ENCODE data around the gene PIGX.

The PIGX gene

GRCh38 chr3:196763179-196763578 is 51.0 kb downstream of the PIGX start:
- no peak for DNase-seq

GRCh38 chr3:196765454-196765853 is 53.3 kb downstream of the PIGX start:
- no peak for DNase-seq

GRCh38 chr3:196771067-196771466 is 58.9 kb downstream of the PIGX start:
- no peak for DNase-seq

DNA sequence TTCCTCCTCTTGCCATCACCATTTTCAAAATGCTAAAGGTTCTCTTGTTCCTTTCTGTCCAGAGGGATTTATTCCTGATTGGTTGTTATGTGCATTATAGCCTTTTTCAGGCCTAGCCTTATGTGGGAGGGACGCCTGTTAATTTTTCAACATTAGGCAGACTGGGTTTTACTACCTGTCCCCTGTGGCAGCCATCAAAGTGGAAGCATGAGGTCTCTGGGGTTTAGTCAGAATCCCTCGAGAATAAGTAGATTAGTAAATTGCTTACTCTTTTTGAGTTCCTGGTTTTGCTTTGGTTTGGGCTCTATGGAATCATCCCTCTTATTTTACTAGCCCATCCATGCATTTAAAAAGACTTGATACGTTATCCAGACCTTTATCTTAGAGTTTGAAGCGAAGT is 59.9 kb downstream of the PIGX start:
- no peak for DNase-seq

GRCh38 chr3:196772897-196773296 is 60.7 kb downstream of the PIGX start:
- DNase-seq = no peak

DNA sequence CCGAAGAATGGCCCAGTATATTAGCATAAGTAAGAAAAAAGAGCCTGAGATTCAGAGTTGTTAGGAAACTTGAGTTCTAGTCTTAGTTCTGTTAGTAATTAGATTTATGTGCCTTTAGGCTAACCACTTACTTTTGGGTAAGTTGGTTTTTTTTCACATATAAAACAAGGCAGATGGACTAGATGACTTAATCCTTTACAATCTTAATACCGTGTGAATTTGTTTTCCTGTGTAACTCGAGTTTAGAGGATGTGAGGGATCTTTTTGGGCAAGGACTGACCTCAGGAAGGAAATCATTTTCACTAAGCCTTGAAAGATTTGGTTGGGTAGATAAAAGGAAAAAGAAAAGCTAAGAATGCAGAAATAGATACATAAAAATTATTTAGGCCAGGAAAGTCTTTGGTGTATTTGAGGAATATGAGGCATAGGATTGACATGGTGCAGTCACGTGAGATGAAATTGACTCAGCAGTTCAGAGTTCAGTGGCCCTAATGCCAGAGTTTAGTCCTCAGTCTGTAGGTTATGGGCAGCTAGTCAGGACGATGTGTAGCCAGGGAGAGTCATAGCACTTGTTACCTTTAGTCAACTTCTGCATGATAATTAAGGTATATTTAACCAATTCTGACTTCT is 62.1 kb downstream of the PIGX start:
- no peak for DNase-seq

- no peak for DNase-seq
These were observed 62.8 kb downstream of the PIGX start for GRCh38 chr3:196774848-196775422.

GRCh38 chr3:196775938-196776337 is 63.8 kb downstream of the PIGX start:
- no peak for DNase-seq

DNA sequence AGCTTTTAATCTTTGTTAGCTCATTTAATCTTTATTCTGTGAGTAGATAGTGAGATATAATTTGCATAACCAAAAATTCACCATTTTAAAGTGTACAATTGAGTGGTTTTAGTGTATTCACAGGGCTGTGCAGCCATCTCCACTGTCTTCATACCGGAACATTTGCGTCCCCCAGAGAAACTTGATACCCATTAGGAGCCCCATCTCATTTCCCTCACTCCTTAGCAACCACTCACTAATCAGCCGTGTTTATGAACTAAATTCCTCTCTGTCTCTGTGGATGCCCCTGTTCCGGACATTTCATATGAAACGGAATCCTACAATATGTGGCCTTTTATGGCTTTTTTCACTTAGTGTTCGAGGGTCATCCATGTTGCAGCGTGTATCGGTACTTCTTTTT is 65.7 kb downstream of the PIGX start:
- no peak for DNase-seq

DNA sequence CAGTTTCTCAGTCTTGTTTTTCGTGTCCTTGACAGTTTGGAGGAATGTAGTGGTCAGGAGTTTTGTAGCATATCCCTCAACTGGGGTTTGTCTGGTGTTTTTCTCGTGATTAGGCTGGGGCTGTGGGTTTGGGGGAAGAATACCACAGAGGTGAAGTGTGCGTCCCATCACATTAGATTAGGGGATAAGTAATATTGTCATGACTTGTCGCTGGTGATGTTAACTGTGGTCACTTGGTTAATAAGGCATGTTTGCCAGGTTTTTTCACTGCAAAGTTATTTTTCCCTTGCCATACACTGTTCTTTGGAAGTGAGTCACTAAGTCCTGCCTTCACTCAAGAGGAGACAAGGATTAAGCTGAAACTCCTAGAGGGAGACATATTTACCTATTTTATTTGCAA is 66.6 kb downstream of the PIGX start:
- no peak for DNase-seq

GRCh38 chr3:196782511-196782910 is 70.3 kb downstream of the PIGX start:
- no peak for DNase-seq

All from activated CD4-positive, CD25-positive, alpha-beta regulatory T cell (primary cell).